ENCODE results near the gene KLHDC10. TPM values are rescaled to one million over a fixed set of nuclear protein-coding genes. Genes with fewer than 3 reads are reported as not detected.

The KLHDC10 gene
- total and polyA plus RNA-seq, 2 experiments from 2014 or later, result 7.2 to 29.0 TPM

GRCh38 chr7:130148561-130148960 is 78.2 kb downstream of the KLHDC10 start:
- TF ChIP-seq CTCF (IDR thresholded peaks at IDR 0.05; ENCODE audit: poor library complexity) (no peak), EZH2phosphoT487 (IDR thresholded peaks at IDR 0.05; ENCODE audit: low read depth, severe bottlenecking, unreplicated experiment) (no peak), EZH2 (IDR thresholded peaks at IDR 0.05; ENCODE audit: borderline replicate concordance) (no peak)
- H3K36me3 ChIP-seq (replicated peaks; ENCODE audit: insufficient read depth, low read depth), result no peaks in the 10 kb centered on the region
- no peaks in the 10 kb centered on the region for H3K9me3 ChIP-seq (ENCODE audit: low read depth)
- H3K79me2 ChIP-seq, result no peaks in the 10 kb centered on the region
- DNase-seq (ENCODE audit: low spot score), result no peak
- no peaks in the 10 kb centered on the region for H3K9me2 ChIP-seq (replicated peaks; ENCODE audit: insufficient read depth)
- WGBS (ENCODE audit: low lambda C conversion rate, missing lambda C conversion rate), result 91% methylated on average over 9 of the region's 9 CpGs
- H4K20me1 ChIP-seq (ENCODE audit: insufficient read depth, poor library complexity, severe bottlenecking), result no peaks in the 10 kb centered on the region
- H3K4me1 ChIP-seq (ENCODE audit: insufficient read depth), result peaks cover 18% of the 10 kb centered on the region
- no peak overlapping the region for H3K27ac ChIP-seq
- H2AFZ ChIP-seq, result no peak overlapping the region
- H3K4me3 ChIP-seq, result no peak overlapping the region
- H3K27me3 ChIP-seq, result no peaks in the 10 kb centered on the region
- H3K4me2 ChIP-seq, result no peak overlapping the region

GRCh38 chr7:130149281-130150139 is 79.2 kb downstream of the KLHDC10 start:
- H4K20me1 ChIP-seq (ENCODE audit: insufficient read depth, poor library complexity, severe bottlenecking), result no peaks in the 10 kb centered on the region
- no peak overlapping the region for H3K27ac ChIP-seq
- DNase-seq (ENCODE audit: low spot score), result no peak

GRCh38 chr7:130150587-130150986 is 80.3 kb downstream of the KLHDC10 start:
- Histone ChIP-seq H3K4me3 (no peak overlapping the region), H3K4me2 (no peak overlapping the region), H4K20me1 (ENCODE audit: insufficient read depth, poor library complexity, severe bottlenecking) (no peaks in the 10 kb centered on the region), H3K36me3 (replicated peaks; ENCODE audit: insufficient read depth, low read depth) (no peaks in the 10 kb centered on the region), H3K9me3 (ENCODE audit: low read depth) (no peaks in the 10 kb centered on the region), H3K9me2 (replicated peaks; ENCODE audit: insufficient read depth) (no peaks in the 10 kb centered on the region), H3K27ac (no peak overlapping the region), H3K79me2 (no peaks in the 10 kb centered on the region), H3K27me3 (no peaks in the 10 kb centered on the region), H2AFZ (no peak overlapping the region), H3K4me1 (ENCODE audit: insufficient read depth) (peaks cover 3% of the 10 kb centered on the region)
- 97% methylated on average over 11 of the region's 11 CpGs for WGBS (ENCODE audit: low lambda C conversion rate, missing lambda C conversion rate)
- no peak for TF ChIP-seq CTCF (IDR thresholded peaks at IDR 0.05; ENCODE audit: poor library complexity)
- no peak for TF ChIP-seq EZH2phosphoT487 (IDR thresholded peaks at IDR 0.05; ENCODE audit: low read depth, severe bottlenecking, unreplicated experiment)
- TF ChIP-seq EZH2 (IDR thresholded peaks at IDR 0.05; ENCODE audit: borderline replicate concordance), result no peak
- no peak for DNase-seq (ENCODE audit: low spot score)

More at GRCh38 chr7:130149281-130150139, 79.2 kb downstream of the KLHDC10 start:
- Histone ChIP-seq H3K4me2 (no peak overlapping the region), H3K79me2 (no peaks in the 10 kb centered on the region), H3K4me1 (ENCODE audit: insufficient read depth) (peaks cover 9% of the 10 kb centered on the region), H3K9me3 (ENCODE audit: low read depth) (no peaks in the 10 kb centered on the region), H3K36me3 (replicated peaks; ENCODE audit: insufficient read depth, low read depth) (no peaks in the 10 kb centered on the region), H3K4me3 (no peak overlapping the region), H3K27me3 (no peaks in the 10 kb centered on the region), H3K9me2 (replicated peaks; ENCODE audit: insufficient read depth) (no peaks in the 10 kb centered on the region), H2AFZ (no peak overlapping the region)
- TF ChIP-seq EZH2 (IDR thresholded peaks at IDR 0.05; ENCODE audit: borderline replicate concordance) (no peak), CTCF (IDR thresholded peaks at IDR 0.05; ENCODE audit: poor library complexity) (no peak), EZH2phosphoT487 (IDR thresholded peaks at IDR 0.05; ENCODE audit: low read depth, severe bottlenecking, unreplicated experiment) (no peak)
- WGBS (ENCODE audit: low lambda C conversion rate, missing lambda C conversion rate), result 88% methylated on average over 20 of the region's 20 CpGs
